GM19035 (cell line): ENCODE results near the gene FGF1.

Source experiments
- ATAC-seq: cut with Tn5 transposase; IDR thresholded peaks from one replicate; pipeline ENCODE4 v1.9.1; 2021; ENCODE audit not compliant: unreplicated experiment

Gene FGF1

GRCh38 chr5:142644640-142645361 is 41.1 kb downstream of the FGF1 start:
- no peak for ATAC-seq

- ATAC-seq: no peak
These were observed 41.8 kb downstream of the FGF1 start for GRCh38 chr5:142644127-142644526.

GRCh38 chr5:142643634-142644033 is 42.3 kb downstream of the FGF1 start:
- no peak for ATAC-seq

DNA sequence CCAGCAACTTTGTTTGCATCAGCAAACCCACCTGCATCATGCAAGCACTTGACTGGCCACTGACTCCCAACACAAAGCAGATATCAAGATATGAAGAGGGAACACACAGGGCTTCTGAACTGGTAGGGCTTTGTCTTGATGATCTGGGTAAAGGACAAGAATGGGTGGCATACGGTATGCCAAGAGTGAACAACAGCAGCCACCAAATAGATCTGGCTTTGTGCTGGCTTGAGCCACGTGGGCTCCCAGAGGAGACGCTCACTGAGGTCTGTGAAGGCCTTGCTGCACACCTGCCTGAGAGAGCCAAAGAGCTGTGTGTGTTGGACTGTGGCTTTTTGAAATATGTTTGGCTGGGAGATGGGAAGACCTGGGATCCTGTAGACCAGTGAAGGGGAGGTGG is 43.5 kb downstream of the FGF1 start:
- ATAC-seq: no peak

GRCh38 chr5:142641711-142642110 is 44.2 kb downstream of the FGF1 start:
- ATAC-seq: no peak

- ATAC-seq: no peak
These were observed 45.4 kb downstream of the FGF1 start for GRCh38 chr5:142640316-142641005.

- no peak for ATAC-seq
These were observed 46.4 kb downstream of the FGF1 start for GRCh38 chr5:142639455-142639854.

- ATAC-seq: no peak
These were observed 48.0 kb downstream of the FGF1 start for GRCh38 chr5:142637871-142638270.

- ATAC-seq: no peak
These were observed 49.1 kb downstream of the FGF1 start for GRCh38 chr5:142636698-142637324.

- ATAC-seq: no peak
These were observed 49.8 kb downstream of the FGF1 start for GRCh38 chr5:142636093-142636492.

DNA sequence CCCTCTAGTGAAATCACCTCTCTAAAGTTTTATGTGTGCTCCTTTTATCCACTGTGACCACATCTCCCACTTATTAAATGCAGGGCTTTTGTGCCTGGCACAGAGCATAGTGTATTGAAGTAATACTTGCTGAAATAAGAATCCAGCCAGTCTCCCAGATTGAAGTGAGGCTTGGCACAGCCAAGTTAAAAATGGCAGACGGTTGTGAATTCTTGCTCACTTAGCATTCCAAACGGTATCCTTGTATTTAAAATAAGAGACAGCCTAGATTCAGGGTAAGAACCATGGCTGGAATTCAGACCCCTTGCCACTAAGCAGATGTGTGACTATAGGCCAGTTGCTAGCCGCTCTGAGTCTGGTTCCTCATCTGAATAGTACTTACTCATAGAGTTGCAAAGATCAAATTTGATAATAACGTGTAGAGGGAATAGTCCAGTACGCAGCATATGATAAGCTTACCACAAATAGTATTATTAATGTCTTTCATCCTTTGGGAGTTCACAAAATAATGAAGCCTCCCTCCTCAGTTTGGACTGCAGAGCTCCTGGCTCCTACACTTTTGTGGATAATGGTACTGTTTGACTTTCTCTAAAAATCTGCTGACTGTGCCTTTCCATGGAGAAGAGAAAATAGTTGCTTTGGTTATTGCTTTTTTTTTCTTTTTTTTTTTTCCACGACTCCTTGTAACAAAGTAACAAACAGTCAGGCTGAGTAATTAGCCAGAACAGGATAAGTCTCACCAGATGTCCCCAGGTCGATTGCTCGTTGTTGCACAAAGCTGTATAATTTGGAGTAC is 51.5 kb downstream of the FGF1 start:
- no peak for ATAC-seq

DNA sequence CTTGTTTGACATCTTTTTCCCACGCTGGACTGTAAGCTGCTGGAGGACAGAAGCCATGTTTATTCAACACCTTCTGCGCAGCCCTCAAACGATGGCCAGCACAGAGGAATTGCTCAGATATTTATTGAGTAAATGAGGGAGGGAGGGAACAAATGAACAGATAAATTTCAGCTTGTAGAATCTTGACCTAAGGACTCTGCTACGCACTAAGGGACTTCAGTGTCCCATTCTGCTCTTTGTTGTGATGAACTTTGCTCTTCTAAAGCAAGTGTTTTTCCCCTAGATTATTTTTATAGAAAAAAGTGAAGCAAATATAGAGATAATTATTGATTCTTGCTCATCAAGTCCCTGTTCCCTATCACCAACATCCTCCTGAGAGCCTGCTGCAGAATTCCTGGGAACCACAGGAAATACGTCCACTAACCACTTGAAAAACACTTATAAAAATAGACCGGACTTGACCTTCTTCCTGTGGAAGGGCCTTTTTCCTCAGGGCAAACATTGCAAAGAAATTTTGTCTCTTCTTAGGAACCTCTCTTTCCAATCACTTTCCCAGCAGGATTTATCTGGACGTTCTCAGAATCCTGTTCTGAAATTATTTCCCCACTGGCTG is 54.9 kb downstream of the FGF1 start:
- ATAC-seq: no peak

DNA sequence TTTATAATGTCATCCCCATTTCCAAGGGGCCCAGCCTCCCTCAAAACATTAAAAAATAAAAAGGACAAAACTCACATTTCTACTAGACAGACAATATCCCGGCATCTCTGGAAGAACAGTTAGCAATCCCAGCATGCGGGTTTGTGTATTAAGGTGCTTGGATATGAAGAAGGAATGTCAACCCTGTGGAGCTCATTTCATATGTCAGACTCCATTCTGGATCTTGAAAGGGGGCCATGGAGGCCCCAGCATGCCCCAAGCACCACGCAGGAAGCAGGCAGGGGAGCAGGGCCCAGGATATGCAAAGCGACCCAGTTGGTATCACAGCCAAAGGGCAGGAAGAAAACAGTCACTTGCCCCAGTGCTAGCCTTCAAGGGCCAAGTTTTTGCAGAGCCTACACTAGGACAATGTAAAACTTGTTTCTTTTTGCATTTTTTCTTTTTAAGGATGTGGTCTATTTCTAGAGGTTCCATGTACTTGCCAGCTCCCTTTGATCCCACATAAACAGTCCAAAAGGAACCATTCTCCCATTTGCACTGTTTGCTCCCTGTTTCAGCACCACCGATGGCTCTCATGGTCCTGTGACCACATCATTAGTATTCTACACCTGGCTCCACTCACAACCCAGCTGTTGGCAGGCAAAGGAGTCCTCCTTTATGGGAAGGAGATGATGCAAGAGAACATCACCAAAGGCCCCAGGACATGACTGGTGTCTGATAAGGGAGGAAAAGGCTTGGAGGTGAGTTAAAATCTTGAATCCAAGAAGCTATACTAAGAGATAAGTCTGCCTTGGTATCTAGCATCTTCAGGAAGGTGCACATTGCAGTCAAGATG is 58.3 kb downstream of the FGF1 start:
- no peak for ATAC-seq

GRCh38 chr5:142626786-142627185 is 59.1 kb downstream of the FGF1 start:
- no peak for ATAC-seq

DNA sequence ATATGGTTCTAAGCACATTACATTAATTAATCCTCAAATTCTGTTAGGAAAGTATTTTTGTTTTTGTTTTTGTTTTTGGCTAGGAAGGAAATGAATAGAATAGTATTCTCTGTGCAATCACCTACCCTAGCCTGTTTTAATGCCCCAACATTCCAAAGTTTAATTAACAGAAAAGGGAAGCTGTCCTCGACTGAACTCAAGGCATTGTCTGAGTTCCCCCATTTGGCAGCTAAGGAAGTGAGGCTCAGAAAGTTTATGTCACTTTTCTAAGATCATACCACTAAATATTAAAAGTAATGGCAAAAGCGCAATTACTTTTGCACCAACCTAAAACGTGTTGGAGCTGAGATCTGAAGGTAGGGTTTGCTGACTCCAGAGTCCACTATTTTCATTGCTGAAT is 59.8 kb downstream of the FGF1 start:
- ATAC-seq: no peak

GRCh38 chr5:142621227-142621626 is 64.7 kb downstream of the FGF1 start:
- no peak for ATAC-seq

GRCh38 chr5:142619815-142620214 is 66.1 kb downstream of the FGF1 start:
- ATAC-seq: no peak

DNA sequence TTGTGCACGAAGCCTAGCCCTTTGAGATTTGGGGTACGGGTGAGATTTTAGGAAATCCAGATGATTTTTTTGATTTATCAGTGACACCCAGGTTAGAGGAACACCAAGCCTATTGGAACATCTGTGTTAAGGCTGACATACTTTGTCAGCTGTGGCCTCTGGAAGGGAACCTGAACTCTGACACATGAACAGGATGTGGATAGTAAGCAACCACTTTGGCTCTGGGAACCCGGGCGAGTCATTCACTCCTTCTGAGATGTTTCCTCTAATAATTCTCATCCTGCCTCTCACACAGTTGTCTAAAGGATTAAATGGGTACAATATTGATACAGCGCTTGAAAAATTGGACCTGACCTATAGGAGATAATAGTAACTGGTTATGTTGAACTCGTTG is 67.8 kb downstream of the FGF1 start:
- ATAC-seq: no peak

- no peak for ATAC-seq
These were observed 68.3 kb downstream of the FGF1 start for GRCh38 chr5:142617416-142618129.

DNA sequence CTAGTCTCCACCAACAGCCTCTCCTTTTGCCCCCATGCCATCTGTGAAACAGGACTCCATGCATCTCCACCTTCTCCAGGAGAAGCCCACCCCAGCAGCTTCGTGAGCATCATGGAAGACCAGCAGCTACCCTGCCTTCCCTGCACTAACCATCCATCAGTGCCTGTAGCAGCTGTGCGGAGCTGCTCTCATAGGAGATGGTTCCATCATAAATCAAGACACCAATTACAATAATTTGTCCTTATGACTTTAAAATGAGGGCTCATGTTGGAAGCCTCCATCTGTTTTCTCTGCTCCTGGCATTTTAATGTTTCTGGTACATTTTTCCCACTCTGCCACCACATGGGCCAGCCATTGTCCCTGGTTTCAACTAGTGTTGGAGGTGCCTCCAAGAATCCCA is 69.9 kb downstream of the FGF1 start:
- no peak for ATAC-seq
